Activated CD8-positive, alpha-beta memory T cell treated with anti-CD3 and anti-CD28 coated beads for 48 hours (primary cell): Measurements from ENCODE around the gene ZCCHC2.

Source experiments
- DNase-seq, 3 experiments: peaks; one replicate each; pipeline ENCODE4 v3.0.0-alpha.2; 2020; ENCODE audit warnings: low read depth in 2 of 3, low spot score in 2 of 3

ZCCHC2 gene

GRCh38 chr18:62522504-62523254, at the start of gene ZCCHC2:
TSS of gene ZCCHC2 (plus strand) at chr18:62523025. CDS start at chr18:62523425, 400 bp downstream.
- DNase-seq, result peak; percentile 97 to 98 (median 98)

DNA sequence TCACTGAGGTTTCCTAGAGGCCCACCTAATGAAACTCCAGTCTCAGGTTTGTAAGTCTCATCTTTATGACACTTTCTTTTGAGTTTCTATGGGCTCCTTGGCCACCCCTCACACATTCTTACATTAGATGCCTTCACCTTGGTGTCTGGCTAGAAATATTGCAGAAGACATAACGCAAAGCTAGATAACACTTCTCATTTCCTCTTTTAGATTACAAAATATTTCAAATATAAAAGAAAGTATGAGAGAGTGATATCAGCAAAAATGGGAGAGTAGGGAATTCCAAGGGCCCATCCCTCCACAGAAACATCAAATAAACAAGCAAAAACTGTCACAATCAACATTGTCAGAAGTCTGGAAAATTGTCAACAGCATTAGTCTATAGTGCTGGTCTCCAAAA, 43.3 kb upstream of the ZCCHC2 start:
- no peak for DNase-seq

GRCh38 chr18:62480927-62481326, 41.9 kb upstream of the ZCCHC2 start:
- no peak for DNase-seq

- no peak for DNase-seq
Observed at GRCh38 chr18:62484941-62485340, 37.9 kb upstream of the ZCCHC2 start.

DNA sequence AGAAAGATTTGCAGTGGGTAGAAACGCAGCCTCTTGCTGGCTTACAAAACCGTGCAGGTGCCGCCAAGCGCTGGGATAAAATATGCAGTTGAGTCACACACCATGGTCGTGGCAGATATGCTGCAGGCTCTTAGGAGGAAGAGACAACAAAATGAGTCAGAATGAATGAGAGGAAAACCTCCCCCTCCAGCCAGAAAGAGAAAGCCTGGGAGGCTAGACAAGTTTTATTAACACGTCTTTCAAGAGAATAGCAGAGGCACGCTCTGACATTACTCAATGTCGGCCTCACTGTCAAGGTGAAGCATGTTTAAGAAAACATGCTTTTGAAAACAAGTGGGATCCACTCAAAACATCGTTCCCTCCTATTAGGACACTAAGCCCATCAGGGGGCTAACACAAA, 37.1 kb upstream of the ZCCHC2 start:
- DNase-seq, result no peak

DNA sequence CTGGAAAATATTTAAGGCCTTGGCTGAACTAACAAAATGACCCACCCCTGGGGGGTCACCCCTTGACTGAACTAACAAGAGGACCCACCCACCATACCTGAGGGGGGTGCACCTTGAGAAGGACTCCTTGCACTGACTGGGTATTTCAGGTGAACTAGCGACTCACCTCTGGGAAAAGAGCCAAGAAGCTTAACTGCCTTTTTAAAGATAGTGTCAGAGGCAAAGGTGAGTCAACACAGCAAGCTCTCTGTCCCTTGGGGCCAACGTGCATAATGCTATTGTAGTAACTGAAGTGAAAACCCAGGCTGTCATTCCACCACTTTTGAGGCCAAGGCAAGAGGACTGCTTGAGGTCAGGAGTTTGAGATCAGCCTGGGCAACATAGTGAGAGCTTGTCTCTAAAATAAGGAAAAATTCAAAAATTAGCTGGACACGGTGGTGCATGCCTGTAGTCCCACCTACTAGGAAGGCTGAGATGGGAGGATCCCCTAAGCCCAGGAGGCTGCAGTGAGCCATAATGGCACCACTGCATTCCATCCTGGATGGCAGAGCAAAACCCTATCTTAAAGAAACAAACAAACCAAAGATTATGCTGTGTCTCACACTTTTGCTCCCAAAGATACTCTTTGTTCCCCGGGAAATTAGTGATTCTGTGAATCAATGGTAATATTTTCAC, 36.4 kb upstream of the ZCCHC2 start:
- DNase-seq, result no peak

DNA sequence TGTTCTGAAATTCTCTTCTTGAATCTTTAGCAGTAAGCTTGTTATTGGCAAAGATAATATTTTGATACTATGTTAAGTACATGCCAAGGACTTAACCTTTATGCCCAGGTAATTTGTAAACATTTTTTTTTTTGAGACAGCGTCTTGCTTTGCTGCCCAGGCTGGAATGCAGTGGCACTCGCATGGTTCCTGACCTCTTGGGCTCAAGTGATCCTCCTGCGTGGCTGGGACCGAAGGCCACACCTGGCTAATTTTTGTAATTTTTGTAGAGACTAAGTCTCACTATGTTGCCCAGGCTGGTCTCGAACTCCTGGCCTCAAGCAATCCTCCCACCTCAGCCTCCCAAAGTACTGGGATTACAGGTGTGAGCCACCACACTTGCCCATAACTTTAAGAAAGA, 35.7 kb upstream of the ZCCHC2 start:
- DNase-seq, result no peak

DNA sequence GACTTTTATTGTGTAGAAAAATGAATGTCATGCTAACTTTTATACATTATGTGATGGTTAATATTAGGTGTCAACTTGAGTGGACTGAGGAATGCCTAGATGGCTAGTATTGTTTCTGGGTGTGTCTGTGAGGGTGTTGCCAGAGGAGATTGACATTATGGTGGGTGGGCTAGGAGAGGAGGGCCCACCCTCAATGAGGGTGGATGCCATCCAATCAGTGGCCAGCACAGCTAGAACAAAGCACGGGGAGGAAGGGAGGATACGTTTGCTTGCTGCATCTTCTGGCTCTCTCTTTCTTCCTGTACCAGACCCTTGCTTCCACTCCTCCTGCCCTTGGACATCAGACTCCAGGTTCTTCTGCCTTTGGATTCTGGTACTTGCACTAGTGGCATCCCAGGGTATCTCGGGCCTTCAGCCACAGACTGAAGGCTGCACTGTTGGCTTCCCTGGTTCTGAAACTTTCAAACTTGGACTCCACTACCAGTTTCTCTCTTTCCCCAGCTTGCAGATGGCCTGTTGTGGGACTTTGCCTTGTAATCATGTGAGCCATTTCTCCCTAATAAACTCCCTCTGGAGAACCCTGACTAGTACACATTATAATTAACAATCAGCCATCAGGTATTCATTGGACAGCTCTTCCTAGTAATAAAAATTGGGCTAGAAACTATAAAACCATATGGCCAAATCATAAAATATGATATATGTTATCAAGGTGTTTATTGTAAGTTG, 31.7 kb upstream of the ZCCHC2 start:
- no peak for DNase-seq

GRCh38 chr18:62493033-62493862, 29.6 kb upstream of the ZCCHC2 start:
- DNase-seq, result no peak

DNA sequence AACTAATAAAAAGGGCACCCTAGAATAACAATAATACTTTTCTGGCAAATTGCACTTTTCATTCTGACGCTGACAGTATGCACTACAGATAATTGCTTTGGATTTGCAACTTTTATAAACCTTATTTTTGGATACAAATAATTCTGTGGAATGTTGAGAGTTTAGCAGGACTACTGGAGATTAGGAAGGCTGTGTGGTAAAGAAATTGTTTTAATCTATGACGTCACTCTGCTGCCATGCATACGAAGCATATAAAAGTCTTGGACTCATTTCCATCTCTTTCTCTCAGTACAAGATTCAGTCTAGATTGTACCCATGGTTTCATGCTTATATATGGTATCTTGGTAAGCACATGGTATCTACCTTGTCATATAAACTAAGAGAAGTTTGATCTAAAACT, 28.1 kb upstream of the ZCCHC2 start:
- no peak for DNase-seq

DNA sequence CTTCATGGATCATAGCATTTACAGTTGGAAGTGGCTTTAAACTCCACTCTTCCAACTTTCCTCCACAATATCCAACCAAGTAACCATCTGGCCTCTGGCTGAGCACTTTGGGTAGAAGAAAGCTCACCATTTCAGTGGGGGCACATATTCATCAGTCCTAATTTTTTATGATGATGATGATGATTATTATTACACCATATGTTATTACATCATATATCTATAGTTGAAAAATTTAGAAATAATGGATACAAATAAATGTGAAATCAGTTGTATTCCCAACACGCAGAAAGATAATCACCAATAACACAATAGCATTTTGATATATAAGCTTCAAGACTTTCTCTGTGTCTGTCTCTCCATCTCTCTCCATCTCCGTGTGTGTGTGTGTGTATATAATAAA, 26.6 kb upstream of the ZCCHC2 start:
- no peak for DNase-seq

DNA sequence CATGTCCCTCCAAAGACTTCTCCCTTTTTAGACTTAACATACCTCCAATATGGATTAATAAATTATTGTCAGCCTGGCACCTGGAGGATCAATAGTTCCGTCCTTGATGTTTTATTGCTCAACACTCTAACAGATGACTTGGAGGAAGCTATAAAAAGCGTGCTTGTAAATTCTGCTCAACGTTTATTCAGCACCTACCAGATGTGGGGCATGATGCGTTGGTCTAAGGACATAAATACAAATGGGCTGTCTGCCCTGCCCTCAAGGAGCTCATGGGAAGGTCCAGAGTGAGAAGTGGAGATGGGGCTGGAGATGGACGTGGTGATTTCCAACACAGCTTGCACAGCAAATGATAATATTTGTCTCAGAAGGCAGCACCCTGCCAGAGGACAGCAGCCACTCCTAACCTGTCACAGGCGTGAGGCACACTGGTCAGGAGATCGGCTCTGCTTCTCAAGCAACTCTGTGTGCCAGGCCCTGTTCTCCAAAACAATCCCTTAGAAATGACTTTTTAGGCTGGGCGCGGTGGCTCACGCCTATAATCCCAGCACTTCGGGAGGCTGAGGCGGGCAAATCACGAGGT, 25.5 kb upstream of the ZCCHC2 start:
- DNase-seq, result no peak

DNA sequence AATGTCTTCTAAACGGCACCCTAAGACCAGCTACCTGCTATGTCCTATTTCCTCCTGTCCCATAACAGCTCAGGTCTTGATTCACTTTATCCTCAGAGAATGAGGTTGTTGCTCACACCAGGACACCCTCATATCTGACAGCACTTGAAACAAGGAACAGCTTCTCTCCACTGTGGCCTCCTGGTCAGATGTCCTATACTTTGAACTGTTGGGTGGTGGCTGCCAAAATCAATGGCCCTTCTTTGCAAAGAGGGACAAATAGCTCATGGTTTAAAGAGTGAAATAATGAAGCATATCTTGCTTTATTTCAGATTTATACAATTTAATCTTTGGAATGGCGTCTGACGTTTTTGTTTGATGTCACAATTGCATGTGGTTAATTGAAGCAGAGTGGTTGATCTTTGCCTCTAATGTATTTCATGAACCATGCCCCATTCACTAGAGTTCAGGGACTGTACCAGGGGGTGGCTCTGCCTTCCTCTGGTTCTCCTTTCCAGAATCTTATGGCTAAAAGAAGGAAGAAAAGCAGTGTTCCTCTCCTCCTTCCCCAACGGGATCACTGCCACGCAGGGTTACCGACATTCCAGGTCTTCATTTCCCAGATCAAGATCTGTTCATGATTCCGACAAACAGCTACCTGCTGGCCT, 24.1 kb upstream of the ZCCHC2 start:
- no peak for DNase-seq

- DNase-seq, result no peak
Observed at GRCh38 chr18:62499263-62499650, 23.6 kb upstream of the ZCCHC2 start.

GRCh38 chr18:62500174-62500573, 22.7 kb upstream of the ZCCHC2 start:
- no peak for DNase-seq

DNA sequence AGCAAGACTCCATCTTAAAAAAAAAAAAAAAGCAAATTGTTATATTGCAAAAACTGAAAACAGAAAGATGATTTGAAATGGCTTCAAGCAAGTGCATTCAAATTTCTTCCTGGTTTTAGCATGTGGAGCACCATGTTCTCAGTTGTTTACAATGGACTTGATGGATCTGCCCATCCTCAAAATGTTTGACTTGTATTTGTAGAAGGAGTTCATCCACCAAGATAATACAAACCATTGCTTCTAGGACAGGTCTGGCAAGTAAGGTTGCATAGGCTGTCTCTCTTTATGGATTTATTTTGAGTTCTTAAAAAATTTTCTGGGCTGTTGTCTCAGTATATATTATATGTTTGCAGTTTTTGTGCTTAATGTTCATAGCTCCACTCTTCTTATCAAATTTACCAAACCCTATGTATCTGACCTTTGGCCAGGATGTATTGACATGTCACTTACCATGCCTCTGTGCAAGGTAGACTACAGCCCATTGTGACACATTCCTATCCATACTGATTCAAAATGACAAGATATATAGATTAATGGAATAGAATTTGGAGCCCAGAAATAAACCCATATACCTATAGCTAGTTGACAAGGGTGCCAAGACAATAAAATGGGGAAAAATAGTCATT, 21.7 kb upstream of the ZCCHC2 start:
- DNase-seq, result no peak

- DNase-seq, result peak in 1 of 3 experiments; percentile 16
Observed at GRCh38 chr18:62505669-62506494, 16.9 kb upstream of the ZCCHC2 start.

GRCh38 chr18:62506495-62507143, 16.2 kb upstream of the ZCCHC2 start:
- no peak for DNase-seq

- DNase-seq, result no peak
Observed at GRCh38 chr18:62509779-62510178, 13.0 kb upstream of the ZCCHC2 start.
